ENCODE measurements around the gene LRRC61.

- TF ChIP-seq, protein P1, sequence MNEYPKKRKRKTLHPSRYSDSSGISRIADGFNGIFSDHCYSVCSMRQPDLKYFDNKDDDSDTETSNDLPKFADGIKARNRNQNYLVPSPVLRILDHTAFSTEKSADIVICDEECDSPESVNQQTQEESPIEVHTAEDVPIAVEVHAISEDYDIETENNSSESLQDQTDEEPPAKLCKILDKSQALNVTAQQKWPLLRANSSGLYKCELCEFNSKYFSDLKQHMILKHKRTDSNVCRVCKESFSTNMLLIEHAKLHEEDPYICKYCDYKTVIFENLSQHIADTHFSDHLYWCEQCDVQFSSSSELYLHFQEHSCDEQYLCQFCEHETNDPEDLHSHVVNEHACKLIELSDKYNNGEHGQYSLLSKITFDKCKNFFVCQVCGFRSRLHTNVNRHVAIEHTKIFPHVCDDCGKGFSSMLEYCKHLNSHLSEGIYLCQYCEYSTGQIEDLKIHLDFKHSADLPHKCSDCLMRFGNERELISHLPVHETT (CRISPR knock-in tag; conservative IDR thresholded peaks at IDR 0.05), result no peak
- TF ChIP-seq SATB2 (CRISPR knock-in tag; IDR thresholded peaks at IDR 0.05), result no peak
- TF ChIP-seq, protein P2, sequence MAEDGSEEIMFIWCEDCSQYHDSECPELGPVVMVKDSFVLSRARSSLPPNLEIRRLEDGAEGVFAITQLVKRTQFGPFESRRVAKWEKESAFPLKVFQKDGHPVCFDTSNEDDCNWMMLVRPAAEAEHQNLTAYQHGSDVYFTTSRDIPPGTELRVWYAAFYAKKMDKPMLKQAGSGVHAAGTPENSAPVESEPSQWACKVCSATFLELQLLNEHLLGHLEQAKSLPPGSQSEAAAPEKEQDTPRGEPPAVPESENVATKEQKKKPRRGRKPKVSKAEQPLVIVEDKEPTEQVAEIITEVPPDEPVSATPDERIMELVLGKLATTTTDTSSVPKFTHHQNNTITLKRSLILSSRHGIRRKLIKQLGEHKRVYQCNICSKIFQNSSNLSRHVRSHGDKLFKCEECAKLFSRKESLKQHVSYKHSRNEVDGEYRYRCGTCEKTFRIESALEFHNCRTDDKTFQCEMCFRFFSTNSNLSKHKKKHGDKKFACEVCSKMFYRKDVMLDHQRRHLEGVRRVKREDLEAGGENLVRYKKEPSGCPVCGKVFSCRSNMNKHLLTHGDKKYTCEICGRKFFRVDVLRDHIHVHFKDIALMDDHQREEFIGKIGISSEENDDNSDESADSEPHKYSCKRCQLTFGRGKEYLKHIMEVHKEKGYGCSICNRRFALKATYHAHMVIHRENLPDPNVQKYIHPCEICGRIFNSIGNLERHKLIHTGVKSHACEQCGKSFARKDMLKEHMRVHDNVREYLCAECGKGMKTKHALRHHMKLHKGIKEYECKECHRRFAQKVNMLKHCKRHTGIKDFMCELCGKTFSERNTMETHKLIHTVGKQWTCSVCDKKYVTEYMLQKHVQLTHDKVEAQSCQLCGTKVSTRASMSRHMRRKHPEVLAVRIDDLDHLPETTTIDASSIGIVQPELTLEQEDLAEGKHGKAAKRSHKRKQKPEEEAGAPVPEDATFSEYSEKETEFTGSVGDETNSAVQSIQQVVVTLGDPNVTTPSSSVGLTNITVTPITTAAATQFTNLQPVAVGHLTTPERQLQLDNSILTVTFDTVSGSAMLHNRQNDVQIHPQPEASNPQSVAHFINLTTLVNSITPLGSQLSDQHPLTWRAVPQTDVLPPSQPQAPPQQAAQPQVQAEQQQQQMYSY (CRISPR knock-in tag; IDR thresholded peaks at IDR 0.05), result no peak
- no peak for TF ChIP-seq NR2C2 (CRISPR knock-in tag; IDR thresholded peaks at IDR 0.05; ENCODE audit: borderline replicate concordance)
- TF ChIP-seq EP300 (IDR thresholded peaks at IDR 0.05; ENCODE audit: low read depth in 2 of 2, low read length in 2 of 2), result no peak
- no peak for TF ChIP-seq EP300 (CRISPR knock-in tag; IDR thresholded peaks at IDR 0.05; ENCODE audit: borderline replicate concordance)
- no peak for TF ChIP-seq LRRFIP1 (CRISPR knock-in tag; conservative IDR thresholded peaks at IDR 0.05)
- TF ChIP-seq REST (IDR thresholded peaks at IDR 0.05; ENCODE audit: borderline replicate concordance in 1 of 2, low read depth in 1 of 2, low read length in 2 of 2), result no peak
- no peak for TF ChIP-seq ZKSCAN8 (CRISPR knock-in tag; IDR thresholded peaks at IDR 0.05; ENCODE audit: borderline replicate concordance)
- TF ChIP-seq SOX5 (CRISPR knock-in tag; IDR thresholded peaks at IDR 0.05; ENCODE audit: borderline replicate concordance), result no peak
- no peak for TF ChIP-seq HOXA7 (CRISPR knock-in tag; IDR thresholded peaks at IDR 0.05)
Observed at GRCh38 chr7:150307129-150307528, 16.0 kb upstream of the LRRC61 start.

Data from HepG2 (cell line).